Activated naive CD8-positive, alpha-beta T cell (primary cell): ENCODE data around the gene RPRD2.

Experiments used
- H3K27ac Mint-ChIP-seq: one replicate; pipeline ENCODE4 v1.8.0; 2021; ENCODE audit warnings: mixed read lengths
- H3K27me3 Mint-ChIP-seq: one replicate; pipeline ENCODE4 v1.8.0; 2021; ENCODE audit warnings: mixed read lengths
- H3K36me3 Mint-ChIP-seq: one replicate; pipeline ENCODE4 v1.8.0; 2021; ENCODE audit warnings: mixed read lengths
- H3K4me1 Mint-ChIP-seq: one replicate; pipeline ENCODE4 v1.8.0; 2021; ENCODE audit warnings: low read depth, mixed read lengths
- H3K4me3 Mint-ChIP-seq: one replicate; pipeline ENCODE4 v1.8.0; 2021; ENCODE audit warnings: mild to moderate bottlenecking, mixed read lengths
- H3K9me3 Mint-ChIP-seq: one replicate; pipeline ENCODE4 v1.8.0; 2021; ENCODE audit warnings: low read depth, mixed read lengths

Gene RPRD2

GRCh38 chr1:150474869-150475268, 110.9 kb downstream of the RPRD2 start:
- H3K27ac Mint-ChIP-seq: no peak overlapping the region
- H3K36me3 Mint-ChIP-seq: no peaks in the 10 kb centered on the region
- peaks cover 10% of the 10 kb centered on the region for H3K4me1 Mint-ChIP-seq
- H3K27me3 Mint-ChIP-seq: no peaks in the 10 kb centered on the region
- H3K9me3 Mint-ChIP-seq: no peaks in the 10 kb centered on the region
- no peak overlapping the region for H3K4me3 Mint-ChIP-seq

GRCh38 chr1:150476754-150477153, 112.8 kb downstream of the RPRD2 start:
- no peaks in the 10 kb centered on the region for H3K27me3 Mint-ChIP-seq
- no peak overlapping the region for H3K4me3 Mint-ChIP-seq
- H3K36me3 Mint-ChIP-seq: no peaks in the 10 kb centered on the region
- H3K27ac Mint-ChIP-seq: peak overlapping the region; percentile 22
- peaks cover 10% of the 10 kb centered on the region for H3K4me1 Mint-ChIP-seq
- H3K9me3 Mint-ChIP-seq: no peaks in the 10 kb centered on the region

GRCh38 chr1:150477320-150477719, 113.4 kb downstream of the RPRD2 start:
- Mint-ChIP-seq H3K27me3 (no peaks in the 10 kb centered on the region), H3K27ac (no peak overlapping the region), H3K9me3 (no peaks in the 10 kb centered on the region), H3K4me3 (no peak overlapping the region), H3K36me3 (no peaks in the 10 kb centered on the region), H3K4me1 (peaks cover 10% of the 10 kb centered on the region)

- Mint-ChIP-seq H3K27ac (no peak overlapping the region), H3K4me1 (peaks cover 10% of the 10 kb centered on the region), H3K27me3 (no peaks in the 10 kb centered on the region), H3K36me3 (no peaks in the 10 kb centered on the region), H3K4me3 (no peak overlapping the region), H3K9me3 (no peaks in the 10 kb centered on the region)
Measured at GRCh38 chr1:150477733-150478132, 113.8 kb downstream of the RPRD2 start.

- Mint-ChIP-seq H3K27ac (no peak overlapping the region), H3K27me3 (no peaks in the 10 kb centered on the region), H3K4me3 (no peak overlapping the region), H3K4me1 (peaks cover 10% of the 10 kb centered on the region), H3K9me3 (no peaks in the 10 kb centered on the region), H3K36me3 (no peaks in the 10 kb centered on the region)
Measured at GRCh38 chr1:150479370-150479769, 115.4 kb downstream of the RPRD2 start.

GRCh38 chr1:150479927-150480352, 116.0 kb downstream of the RPRD2 start:
- Mint-ChIP-seq H3K9me3 (no peaks in the 10 kb centered on the region), H3K4me1 (peaks cover 10% of the 10 kb centered on the region), H3K27me3 (no peaks in the 10 kb centered on the region), H3K36me3 (no peaks in the 10 kb centered on the region), H3K4me3 (no peak overlapping the region), H3K27ac (peak overlapping the region; percentile 46)

- peaks cover 8% of the 10 kb centered on the region for H3K36me3 Mint-ChIP-seq
- no peaks in the 10 kb centered on the region for H3K9me3 Mint-ChIP-seq
- no peak overlapping the region for H3K4me3 Mint-ChIP-seq
- H3K27me3 Mint-ChIP-seq: no peaks in the 10 kb centered on the region
- peaks cover 21% of the 10 kb centered on the region for H3K4me1 Mint-ChIP-seq
- H3K27ac Mint-ChIP-seq: no peak overlapping the region
Measured at GRCh38 chr1:150484431-150484830, 120.5 kb downstream of the RPRD2 start.

GRCh38 chr1:150484861-150485260, 120.9 kb downstream of the RPRD2 start:
- H3K27ac Mint-ChIP-seq: no peak overlapping the region
- no peaks in the 10 kb centered on the region for H3K9me3 Mint-ChIP-seq
- H3K4me1 Mint-ChIP-seq: peaks cover 20% of the 10 kb centered on the region
- peaks cover 8% of the 10 kb centered on the region for H3K36me3 Mint-ChIP-seq
- H3K4me3 Mint-ChIP-seq: peak overlapping the region; percentile 62
- H3K27me3 Mint-ChIP-seq: no peaks in the 10 kb centered on the region

GRCh38 chr1:150486966-150487762, 123.2 kb downstream of the RPRD2 start, which contains the start of gene TARS2:
TARS2 (plus strand) TSS chr1:150487419; CDS start chr1:150487451, 32 bp downstream.
- Mint-ChIP-seq H3K4me1 (peaks cover 19% of the 10 kb centered on the region), H3K4me3 (peak within 1 kb of the TSS; percentile 99), H3K27ac (peak within 1 kb of the TSS; percentile 99), H3K27me3 (no peaks in the 10 kb centered on the region), H3K36me3 (peaks cover 15% of the 10 kb centered on the region), H3K9me3 (no peaks in the 10 kb centered on the region)

GRCh38 chr1:150487763-150488115, 123.8 kb downstream of the RPRD2 start:
- H3K9me3 Mint-ChIP-seq: no peaks in the 10 kb centered on the region
- peaks cover 16% of the 10 kb centered on the region for H3K36me3 Mint-ChIP-seq
- peaks cover 19% of the 10 kb centered on the region for H3K4me1 Mint-ChIP-seq
- H3K4me3 Mint-ChIP-seq: peak overlapping the region; percentile 99
- H3K27me3 Mint-ChIP-seq: no peaks in the 10 kb centered on the region
- H3K27ac Mint-ChIP-seq: peak overlapping the region; percentile 99

GRCh38 chr1:150493175-150493574, 129.2 kb downstream of the RPRD2 start:
- Mint-ChIP-seq H3K4me1 (peaks cover 8% of the 10 kb centered on the region), H3K36me3 (peaks cover 18% of the 10 kb centered on the region), H3K27ac (no peak overlapping the region), H3K4me3 (no peak overlapping the region), H3K27me3 (no peaks in the 10 kb centered on the region), H3K9me3 (no peaks in the 10 kb centered on the region)

- Mint-ChIP-seq H3K27ac (no peak overlapping the region), H3K36me3 (peaks cover 7% of the 10 kb centered on the region), H3K27me3 (no peaks in the 10 kb centered on the region), H3K9me3 (no peaks in the 10 kb centered on the region), H3K4me3 (no peak overlapping the region), H3K4me1 (no peaks in the 10 kb centered on the region)
Measured at GRCh38 chr1:150498342-150498741, 134.4 kb downstream of the RPRD2 start.

GRCh38 chr1:150505431-150505830, 141.5 kb downstream of the RPRD2 start:
- Mint-ChIP-seq H3K36me3 (peaks cover 5% of the 10 kb centered on the region), H3K4me1 (no peaks in the 10 kb centered on the region), H3K4me3 (no peak overlapping the region), H3K27ac (no peak overlapping the region), H3K27me3 (no peaks in the 10 kb centered on the region), H3K9me3 (no peaks in the 10 kb centered on the region)

GRCh38 chr1:150507912-150508864, 144.2 kb downstream of the RPRD2 start, which contains the start of gene ECM1:
ECM1 (plus strand) TSS chr1:150508109; CDS start chr1:150508210, 101 bp downstream.
- Mint-ChIP-seq H3K36me3 (peaks cover 5% of the 10 kb centered on the region), H3K9me3 (no peaks in the 10 kb centered on the region), H3K27me3 (no peaks in the 10 kb centered on the region), H3K4me1 (no peaks in the 10 kb centered on the region), H3K4me3 (no peak within 1 kb of the TSS), H3K27ac (no peak within 1 kb of the TSS)

- Mint-ChIP-seq H3K9me3 (no peaks in the 10 kb centered on the region), H3K36me3 (peaks cover 5% of the 10 kb centered on the region), H3K27me3 (no peaks in the 10 kb centered on the region), H3K4me1 (no peaks in the 10 kb centered on the region), H3K27ac (no peak overlapping the region), H3K4me3 (no peak overlapping the region)
Measured at GRCh38 chr1:150508982-150509381, 145.0 kb downstream of the RPRD2 start.
